HG02981 (cell line): Measurements from ENCODE around the gene IFT74.
A peak's percentile ranks its signal among the peaks of the same experiment; 100 is the strongest.

Experiments used
- ATAC-seq: cut with Tn5 transposase; IDR thresholded peaks from one replicate; pipeline ENCODE4 v1.9.1; 2021; ENCODE audit warnings: mild to moderate bottlenecking, moderate library complexity; ENCODE audit not compliant: unreplicated experiment

Gene IFT74

DNA sequence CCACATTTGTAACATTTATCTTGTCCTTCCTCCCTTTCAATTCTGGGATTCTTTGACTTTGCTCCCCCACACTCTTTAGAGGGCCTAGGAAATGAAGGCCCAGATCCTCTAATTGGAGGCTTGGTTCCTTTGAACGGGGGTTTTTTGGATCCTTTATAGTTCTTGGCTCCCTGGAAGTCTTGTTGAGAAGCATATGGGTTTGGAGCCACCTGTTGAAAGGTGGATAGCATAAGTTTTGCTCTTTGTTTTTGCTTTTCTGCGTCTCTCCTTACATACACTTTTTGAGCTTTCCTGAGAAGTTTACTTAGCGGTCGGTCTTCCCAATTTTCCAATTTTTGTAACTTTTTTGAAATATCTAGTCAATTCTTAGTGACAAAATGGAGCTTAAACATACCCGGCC lies 17.8 kb downstream of the IFT74 start:
- no peak for ATAC-seq

DNA sequence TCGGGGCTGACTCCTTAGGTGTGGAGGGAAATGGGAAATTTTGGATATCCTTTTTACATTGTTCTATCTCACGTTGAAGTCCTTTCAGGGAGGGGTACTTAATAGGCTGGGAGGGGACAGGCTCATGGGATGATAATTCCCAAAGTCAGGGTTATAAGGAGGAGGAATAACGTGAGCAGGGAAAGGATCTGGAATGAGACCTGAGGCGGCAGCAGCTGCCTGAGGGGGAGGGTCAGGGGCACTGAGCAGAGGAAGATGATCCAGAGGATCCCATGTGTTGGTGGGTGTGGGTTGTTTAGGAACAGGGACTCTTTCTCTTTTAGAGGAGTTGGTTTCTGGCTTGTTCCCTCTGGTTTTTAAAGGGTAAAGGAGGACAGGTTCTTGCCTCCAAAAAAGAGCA lies 18.7 kb downstream of the IFT74 start:
- ATAC-seq = no peak

DNA sequence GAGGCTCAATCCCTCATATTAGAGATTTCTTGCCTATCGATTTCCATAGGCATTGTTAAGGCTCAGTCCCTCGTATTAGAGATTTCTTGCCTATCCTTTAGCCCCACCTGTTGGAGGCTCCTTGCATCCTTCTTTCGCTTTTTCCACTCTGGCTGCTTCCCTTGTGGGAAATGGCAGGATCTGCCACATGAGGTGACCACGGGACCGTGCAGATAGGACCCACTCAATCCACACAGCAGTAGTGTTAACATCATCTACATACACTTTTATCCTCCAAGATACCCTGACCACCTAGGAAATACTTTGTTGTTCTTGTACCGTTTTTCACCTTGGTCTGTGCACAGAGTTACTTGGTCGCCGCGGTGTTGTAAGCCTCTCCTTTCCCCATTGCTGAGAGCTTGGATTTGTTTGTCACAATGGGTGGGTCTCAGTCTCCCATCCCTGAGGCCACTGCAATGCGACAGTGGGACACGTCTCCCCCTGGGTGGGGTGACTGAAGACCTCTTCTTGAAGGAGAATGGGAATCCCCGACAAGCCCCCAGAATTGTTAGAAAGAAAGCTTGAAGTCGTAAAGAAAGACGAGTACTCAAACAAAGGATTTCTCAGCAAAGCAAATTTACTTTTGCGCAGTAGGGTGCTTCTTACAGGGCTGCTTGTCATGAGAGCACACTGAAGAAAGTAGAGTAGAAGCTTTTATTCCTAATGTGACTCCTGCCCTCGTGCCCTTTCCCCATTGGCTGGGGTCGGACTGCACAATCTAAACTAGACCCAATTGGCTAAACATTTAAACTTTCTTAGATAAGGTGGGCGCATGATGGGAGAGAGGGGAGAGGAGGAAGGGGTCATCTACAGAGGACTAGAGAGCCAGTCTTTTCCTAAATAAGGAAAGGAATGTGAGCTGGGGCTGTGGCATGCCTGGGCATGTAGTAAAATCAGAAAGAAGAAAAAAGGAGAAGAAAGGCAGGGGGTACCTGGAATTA lies 19.8 kb downstream of the IFT74 start:
- ATAC-seq = no peak

DNA sequence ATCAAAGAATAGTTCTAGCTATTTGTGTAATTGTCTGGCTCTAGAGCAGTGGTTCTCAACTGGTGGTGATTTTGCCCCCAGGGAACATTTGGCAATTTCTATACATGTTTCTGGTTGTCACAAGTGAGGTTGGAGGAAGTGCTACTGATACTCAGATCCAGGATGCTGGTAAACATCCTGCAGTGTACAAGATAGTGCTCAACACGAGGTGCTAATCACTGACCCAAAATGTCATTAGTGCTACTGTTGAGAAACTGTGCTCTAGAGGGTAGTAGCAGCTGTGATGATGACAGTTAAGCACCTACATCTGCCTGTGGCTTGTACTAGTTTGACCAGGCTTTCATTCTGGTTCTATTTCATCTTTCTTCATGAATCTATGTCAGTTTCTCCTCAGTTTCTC lies 27.1 kb downstream of the IFT74 start:
- peak; percentile 82 for ATAC-seq

- no peak for ATAC-seq
Measured at GRCh38 chr9:26995810-26996209, 39.6 kb downstream of the IFT74 start.

GRCh38 chr9:27003426-27004077 lies 47.3 kb downstream of the IFT74 start:
- no peak for ATAC-seq

GRCh38 chr9:27005491-27005890 lies 49.3 kb downstream of the IFT74 start, which contains the start of gene LRRC19:
TSS of gene LRRC19 (minus strand) at chr9:27005672. CDS start at chr9:26999694, 5,978 bp downstream.
- ATAC-seq = no peak

DNA sequence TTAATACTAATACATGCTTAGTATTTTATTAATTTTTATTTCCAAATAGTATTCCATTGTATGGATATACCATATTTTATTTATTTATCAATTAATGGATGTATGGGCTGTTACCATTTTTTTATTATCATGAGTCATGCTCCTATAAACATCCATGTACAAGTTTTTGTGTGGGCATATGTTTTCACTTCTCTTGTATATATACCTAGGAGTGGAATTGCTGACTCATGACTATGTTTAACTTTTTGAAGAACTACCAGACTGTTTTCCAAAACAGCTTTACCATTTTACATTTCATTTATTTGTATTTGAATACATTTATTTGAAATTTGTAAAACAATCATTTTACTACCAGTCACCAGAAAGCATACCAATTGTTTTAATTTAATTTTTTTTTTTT lies 63.4 kb downstream of the IFT74 start:
- no peak for ATAC-seq

- ATAC-seq = no peak
Measured at GRCh38 chr9:27022920-27023319, 66.7 kb downstream of the IFT74 start.

- no peak for ATAC-seq
Measured at GRCh38 chr9:27029186-27029585, 73.0 kb downstream of the IFT74 start.

DNA sequence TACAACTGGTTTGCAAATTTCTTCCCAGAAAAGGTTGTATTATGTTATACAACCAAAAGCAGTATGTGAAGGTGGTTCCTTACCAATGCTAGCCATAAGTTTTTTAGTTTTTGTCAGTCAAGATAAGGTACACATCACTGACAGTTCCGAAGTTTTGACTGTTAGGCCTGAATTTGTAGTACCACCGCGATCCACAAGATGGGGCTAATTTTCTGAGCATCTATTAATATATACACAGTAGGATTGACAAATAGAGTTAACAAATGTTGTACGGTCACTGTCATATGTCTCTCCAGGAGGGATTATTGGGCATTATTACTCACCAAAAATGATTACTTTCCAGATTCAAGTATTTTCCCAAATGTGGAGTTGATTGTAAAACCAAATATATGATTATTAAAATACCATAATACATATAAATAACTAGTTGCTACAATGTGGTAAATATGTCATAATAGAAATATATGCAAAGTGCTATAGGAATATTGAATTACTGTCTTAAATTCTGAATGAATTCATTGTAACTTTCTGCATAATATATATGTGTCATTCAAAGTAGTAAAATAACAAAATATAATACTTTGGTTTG lies 77.7 kb downstream of the IFT74 start:
- ATAC-seq = peak; percentile 94

DNA sequence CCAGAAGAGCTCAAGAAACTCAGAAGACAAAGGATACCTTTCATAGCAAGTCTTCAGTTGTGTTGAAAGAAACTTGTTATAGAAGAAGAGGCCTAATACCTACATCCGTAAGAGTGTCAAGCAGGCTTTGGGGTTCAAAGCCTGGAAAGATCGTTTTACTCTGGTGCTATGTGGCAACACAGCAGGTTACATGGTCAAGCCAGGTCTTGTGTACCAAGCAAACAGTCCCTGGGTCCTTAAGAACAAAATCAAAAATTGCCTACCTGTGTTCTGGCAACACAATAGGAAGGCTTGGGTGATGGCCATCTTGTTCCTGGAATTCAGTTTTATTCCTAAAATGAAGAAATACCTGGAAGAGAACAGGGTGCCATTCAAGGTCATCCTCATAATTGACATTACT lies 81.3 kb downstream of the IFT74 start:
- no peak for ATAC-seq

- ATAC-seq = no peak
Measured at GRCh38 chr9:27041746-27042145, 85.5 kb downstream of the IFT74 start.

DNA sequence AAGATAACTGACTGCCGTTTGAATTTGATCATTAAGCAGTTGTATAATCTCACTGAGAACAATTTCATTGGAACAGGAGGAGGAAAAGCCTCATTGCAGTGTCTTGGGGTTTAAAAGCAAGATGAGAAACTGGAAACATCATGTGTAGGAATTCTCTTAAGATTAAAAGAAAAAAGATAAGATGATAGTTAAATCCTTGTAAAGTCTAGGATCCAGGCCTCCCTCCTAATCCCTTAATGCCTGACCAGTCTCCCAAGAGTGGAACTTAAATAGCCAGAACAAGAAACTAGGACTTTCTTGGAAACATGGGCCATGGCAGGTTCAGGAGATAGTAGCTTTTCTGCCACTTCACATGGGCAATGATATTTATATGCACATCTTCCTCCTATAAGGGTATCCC lies 86.3 kb downstream of the IFT74 start:
- no peak for ATAC-seq

DNA sequence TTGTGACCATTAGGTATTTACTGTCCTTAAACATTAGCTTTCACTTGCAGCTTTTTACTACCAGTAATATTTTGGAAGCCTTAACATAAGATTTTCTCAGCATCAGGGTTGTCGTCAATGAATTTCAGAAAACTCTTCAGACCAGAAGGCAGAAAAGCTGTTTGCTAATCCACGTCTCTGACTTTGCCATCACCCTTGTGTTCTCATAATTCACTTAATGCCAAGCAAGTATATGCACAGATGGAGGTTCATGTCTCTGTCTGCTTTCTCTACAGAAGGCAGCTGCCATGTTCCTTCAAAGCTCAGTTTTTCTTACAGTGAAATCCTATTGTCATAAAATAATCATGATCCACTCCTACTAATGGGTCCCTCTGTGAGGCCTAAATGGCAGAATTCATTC lies 87.0 kb downstream of the IFT74 start:
- no peak for ATAC-seq

DNA sequence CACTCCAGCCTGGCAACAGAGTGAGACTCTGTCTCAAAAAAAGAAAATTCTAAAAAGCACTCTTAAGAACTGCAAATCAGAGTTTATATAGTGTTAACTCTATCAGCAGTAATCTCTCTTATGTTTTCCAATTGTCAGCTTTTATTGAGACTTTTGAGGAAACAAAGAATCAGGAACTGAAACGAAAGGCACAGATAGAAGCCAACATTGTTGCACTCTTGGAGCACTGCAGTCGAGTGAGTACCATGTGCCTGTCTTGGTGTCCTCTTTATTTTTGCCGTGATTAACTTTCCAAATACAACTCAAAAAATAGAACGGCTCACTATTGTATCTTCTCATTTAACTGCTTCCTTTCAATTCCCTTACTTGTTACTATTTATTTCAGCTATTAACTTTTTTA lies 90.9 kb downstream of the IFT74 start:
- no peak for ATAC-seq

DNA sequence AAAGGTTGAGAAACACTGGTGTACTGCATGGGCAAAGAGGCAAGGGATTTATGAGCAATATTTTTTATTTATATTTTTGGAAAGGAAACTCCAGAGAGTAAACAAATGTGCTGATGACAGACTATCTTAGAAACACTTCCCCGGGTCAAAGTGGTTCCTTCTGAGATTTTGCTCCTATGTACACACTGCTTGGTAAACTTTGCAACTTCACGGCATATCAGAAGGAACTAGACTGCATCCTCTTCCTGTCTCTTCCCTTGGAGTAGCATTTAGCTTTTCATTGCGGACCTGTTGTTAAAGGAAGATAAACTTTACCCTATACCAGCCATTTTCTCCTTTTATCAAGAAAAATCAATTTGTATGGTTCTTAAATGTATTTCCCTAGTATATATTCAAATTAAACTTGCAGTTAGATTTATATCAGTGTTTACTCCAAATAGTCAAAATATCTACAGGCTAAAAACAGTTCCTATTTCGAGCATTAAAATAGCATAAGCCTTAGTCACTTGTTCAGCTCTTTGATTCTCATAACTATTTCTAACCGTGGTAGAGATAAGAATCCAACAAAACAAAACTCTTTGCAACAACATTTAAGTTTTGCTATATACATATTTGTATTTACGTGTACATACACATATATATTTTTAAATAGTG lies 97.3 kb downstream of the IFT74 start:
- no peak for ATAC-seq

DNA sequence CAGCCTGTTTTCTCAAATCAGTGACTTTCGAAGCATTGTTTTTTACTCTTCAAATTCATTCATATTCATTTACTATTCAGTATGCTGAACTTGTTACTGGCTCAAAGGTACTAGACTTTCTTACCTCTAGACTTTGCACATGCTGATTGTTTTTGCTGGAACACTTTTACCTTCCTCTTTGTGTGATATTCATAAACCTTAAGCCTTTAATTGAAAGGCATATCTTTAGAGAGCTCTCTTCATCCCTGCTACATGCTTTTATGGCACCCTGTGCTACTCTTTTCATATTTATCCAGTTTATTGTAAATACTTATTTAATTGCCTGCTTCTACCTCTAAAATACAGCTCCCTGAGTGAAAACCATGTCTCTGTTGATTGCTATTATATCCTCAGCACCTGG lies 97.9 kb downstream of the IFT74 start:
- ATAC-seq = no peak

DNA sequence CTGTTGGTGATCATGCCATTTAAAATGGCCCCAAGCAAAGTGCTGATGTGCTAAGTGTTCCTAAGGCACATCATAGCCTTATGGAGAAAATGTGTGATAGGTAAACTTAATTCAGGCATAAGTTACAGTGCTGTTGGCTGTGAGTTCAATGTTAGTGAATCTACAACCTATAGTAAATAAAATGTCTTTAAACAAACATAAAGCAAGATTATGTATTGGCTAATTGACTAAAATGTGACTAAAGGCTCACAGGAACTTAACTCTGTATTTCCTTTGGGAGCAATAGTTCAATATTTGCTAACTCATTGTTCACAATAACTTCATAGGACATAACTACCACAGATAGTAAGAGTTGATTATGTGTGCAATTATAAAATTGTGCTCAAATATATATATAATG lies 98.6 kb downstream of the IFT74 start:
- no peak for ATAC-seq

GRCh38 chr9:27059412-27059811 lies 103.2 kb downstream of the IFT74 start:
- ATAC-seq = no peak

DNA sequence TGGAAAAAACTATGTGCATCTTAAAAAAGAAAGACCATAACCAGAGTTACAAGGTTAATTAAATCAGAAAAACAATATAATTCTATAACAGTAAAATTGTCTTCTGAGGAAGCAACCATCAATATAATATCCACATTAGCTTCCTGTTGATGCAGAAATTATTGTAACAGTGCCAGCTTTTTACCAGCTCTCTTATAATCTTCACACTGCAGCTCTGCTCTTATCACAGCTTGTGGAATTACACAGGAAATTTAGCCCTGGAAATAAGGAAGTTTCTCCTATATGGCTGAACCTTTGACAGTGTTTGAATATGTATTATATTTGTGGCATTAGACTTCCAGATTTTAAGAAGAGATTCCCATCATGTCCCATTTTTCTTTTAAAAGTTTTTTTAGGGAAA lies 103.7 kb downstream of the IFT74 start:
- no peak for ATAC-seq
